Neural cell (in vitro differentiated cells): ENCODE data around the gene AGPAT4.

ENCODE experiments used
- CTCF ChIP-seq: fragments of 450-650 bp; IDR thresholded peaks from 2 replicates; pipeline ENCODE4 v1.5.1; 2014; ENCODE audit warnings: antibody characterized with exemption, mild to moderate bottlenecking, moderate library complexity; ENCODE audit not compliant: poor library complexity, severe bottlenecking
- EP300 ChIP-seq: fragments of 450-650 bp; conservative IDR thresholded peaks from 2 replicates; pipeline ENCODE4 v1.6.1; 2014; ENCODE audit warnings: antibody characterized with exemption, mild to moderate bottlenecking, moderate library complexity; ENCODE audit not compliant: poor library complexity, severe bottlenecking
- EZH2 ChIP-seq: fragments of 200-600, 300-800 bp; shearing (Covaris generic), sonication (generic); IDR thresholded peaks from 2 replicates; pipeline ENCODE4 v1.6.1; 2014; ENCODE audit warnings: antibody characterized with exemption, low read length, borderline replicate concordance, mild to moderate bottlenecking; ENCODE audit not compliant: insufficient read depth, poor library complexity, severe bottlenecking

- TF ChIP-seq EZH2: no peak
- TF ChIP-seq CTCF: no peak
- no peak for TF ChIP-seq EP300
Measured at GRCh38 chr6:161238081-161238480, 35.8 kb downstream of the AGPAT4 start.
